AG10803 (cell line): ENCODE results near the gene STARD10.
A peak's percentile ranks its signal among the peaks of the same experiment; 100 is the strongest.

Source experiments
- DNase-seq: peaks from one replicate; pipeline ENCODE4 v3.0.0; 2010; ENCODE audit warnings: low read depth
- H3K4me3 ChIP-seq: 2 replicates; pipeline ENCODE4 v1.5.1; 2011; ENCODE audit warnings: mild to moderate bottlenecking, low read length, control low read depth
- TF ChIP-seq, protein P1 (sequence below): conservative IDR thresholded peaks from 2 replicates; pipeline ENCODE4 v1.5.1; 2011; ENCODE audit warnings: mild to moderate bottlenecking, low read length, control low read depth, inconsistent platforms

STARD10 gene

DNA sequence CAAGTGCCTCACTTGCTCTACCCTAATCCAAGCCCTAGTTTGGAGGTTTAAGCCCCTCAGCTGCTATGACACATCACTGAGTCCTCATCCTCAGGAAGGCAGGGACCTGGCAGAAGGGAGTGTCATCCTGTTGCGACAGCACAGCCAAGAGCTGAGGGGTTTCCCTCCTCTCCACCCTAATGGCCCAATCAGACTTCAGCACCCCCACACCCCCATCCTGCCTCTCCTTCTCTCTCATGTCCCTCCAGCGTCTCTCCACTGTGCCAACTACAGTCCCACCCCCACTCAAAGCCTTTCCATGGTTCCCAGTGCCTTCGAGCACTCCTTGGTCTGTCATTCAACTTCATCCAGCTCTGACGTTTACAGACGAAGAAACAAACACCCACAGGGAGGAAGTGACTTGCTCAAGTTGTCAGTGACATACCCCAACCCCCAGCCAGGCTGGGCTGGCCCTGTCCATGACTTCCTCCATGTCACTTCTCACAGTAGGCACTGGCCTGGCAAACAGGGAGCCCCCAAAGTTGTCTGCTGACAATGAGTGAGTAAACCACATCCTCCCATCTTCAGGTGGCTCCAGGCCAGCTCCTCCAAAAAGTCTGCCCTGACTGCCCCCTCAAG lies 57.3 kb downstream of the STARD10 start:
- TF ChIP-seq, protein P1, sequence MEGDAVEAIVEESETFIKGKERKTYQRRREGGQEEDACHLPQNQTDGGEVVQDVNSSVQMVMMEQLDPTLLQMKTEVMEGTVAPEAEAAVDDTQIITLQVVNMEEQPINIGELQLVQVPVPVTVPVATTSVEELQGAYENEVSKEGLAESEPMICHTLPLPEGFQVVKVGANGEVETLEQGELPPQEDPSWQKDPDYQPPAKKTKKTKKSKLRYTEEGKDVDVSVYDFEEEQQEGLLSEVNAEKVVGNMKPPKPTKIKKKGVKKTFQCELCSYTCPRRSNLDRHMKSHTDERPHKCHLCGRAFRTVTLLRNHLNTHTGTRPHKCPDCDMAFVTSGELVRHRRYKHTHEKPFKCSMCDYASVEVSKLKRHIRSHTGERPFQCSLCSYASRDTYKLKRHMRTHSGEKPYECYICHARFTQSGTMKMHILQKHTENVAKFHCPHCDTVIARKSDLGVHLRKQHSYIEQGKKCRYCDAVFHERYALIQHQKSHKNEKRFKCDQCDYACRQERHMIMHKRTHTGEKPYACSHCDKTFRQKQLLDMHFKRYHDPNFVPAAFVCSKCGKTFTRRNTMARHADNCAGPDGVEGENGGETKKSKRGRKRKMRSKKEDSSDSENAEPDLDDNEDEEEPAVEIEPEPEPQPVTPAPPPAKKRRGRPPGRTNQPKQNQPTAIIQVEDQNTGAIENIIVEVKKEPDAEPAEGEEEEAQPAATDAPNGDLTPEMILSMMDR = no peak
- no peak overlapping the region for H3K4me3 ChIP-seq
- peak; percentile 50 for DNase-seq

DNA sequence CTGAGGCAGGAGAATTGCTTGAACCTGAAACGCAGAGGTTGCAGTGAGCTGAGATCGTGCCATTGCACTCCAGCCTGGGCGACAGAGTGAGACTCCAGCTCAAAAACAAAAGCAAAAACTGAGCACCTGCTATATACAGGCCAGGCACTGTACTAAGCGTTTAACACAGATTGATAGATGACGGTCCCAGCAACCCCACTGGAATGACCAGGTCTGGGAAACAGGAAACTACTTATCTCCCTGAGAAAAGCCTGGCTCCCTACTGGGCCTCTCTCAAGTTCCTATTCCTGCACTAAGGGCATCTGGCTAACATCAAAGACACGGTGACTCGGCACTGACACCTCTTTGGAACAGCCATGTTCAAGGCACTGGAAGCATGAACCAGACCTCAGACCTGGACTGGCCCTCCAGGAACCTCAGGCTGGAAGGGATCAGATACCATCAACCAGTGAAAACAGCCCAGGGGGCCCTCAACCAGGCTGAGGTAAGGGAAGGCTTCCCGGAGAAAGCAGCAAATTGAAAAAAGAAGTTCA lies 58.3 kb downstream of the STARD10 start:
- H3K4me3 ChIP-seq = no peak overlapping the region
- TF ChIP-seq, protein P1 = no peak
- peak; percentile 48 for DNase-seq

DNA sequence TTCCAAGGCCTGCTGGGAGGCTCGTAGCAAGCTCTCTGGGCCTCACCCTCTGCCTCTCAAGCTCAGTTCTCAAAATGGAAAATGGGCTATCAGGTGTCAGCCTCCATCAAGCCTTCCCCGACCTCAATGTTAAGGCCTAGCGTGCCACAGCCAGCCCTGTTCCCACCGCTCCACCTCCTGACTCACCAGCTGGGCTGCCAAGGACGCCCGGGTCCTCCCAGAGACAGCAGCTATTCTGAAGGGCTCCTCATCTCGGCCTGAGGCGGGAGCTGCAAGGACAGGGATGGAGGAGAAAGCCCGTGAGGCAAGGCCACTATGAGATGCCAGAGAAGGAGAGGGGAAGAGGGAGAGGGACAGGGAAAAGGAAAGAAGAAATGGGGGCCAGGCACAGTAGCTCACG lies 61.5 kb downstream of the STARD10 start:
- no peak for DNase-seq
- TF ChIP-seq, protein P1 = no peak
- H3K4me3 ChIP-seq = no peak overlapping the region

DNA sequence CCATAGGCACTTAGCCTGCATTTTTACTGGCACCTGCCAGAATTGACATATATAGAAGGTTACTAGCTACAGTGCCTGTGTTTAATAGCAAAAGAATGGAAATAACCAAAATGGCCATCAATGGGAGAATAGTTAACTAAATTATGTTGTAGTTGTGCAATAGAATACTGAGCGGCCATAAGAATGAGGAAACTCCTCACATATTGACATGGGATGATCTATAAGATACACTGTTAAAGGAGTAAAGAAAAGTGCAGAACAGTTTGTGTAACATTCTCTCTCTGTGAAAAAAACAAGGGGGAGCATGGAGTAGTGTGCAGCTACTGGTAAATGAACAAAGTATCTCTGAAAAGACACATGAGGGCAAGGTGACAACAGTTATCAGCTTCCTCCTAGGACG lies 63.1 kb downstream of the STARD10 start:
- DNase-seq = no peak
- TF ChIP-seq, protein P1 = no peak
- no peak overlapping the region for H3K4me3 ChIP-seq

DNA sequence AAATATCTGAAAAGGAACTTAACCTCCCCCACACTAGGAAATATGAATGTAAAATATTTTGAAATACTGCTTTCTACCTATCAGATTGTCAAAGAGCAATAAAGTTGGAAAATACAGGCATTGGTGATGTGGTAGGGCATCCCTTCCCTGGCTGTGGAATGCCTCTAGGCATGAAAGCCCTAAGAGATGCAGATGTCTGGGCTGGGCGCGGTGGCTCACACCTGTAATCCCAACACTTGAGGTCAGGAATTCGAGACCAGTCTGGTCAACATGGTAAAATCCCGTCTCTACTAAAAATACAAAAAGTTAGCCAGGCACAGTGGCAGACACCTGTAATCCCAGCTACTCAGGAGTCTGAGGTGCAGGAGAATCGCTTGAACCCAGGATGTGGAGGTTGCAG lies 63.6 kb downstream of the STARD10 start:
- H3K4me3 ChIP-seq = no peak overlapping the region
- TF ChIP-seq, protein P1 = no peak
- no peak for DNase-seq

DNA sequence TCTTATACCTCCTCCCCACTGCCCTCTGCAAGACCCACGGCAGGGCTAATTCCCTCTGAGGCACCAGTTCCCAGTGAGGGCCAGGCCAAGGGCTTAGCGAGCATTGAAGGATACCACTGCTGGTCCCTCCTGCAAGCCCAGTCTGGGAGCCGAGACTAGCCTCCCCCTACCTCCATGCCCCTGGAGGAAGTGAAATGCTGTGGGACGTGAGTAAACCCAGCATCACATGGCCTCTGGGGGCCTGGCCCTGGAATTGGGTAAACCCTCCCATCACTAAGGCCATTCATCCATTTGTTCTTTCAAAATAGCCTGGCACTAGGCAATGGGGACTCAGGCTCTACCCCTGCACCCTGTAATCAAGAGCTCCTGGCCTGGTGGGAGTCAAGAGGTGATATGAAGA lies 66.3 kb downstream of the STARD10 start:
- DNase-seq = no peak
- TF ChIP-seq, protein P1 = no peak
- no peak overlapping the region for H3K4me3 ChIP-seq
